Breast epithelium (tissue), 4 donors: ENCODE results near the gene TPBG. TPM values are rescaled to one million over a fixed set of nuclear protein-coding genes. Genes with fewer than 3 reads are reported as not detected.
A peak's percentile ranks its signal among the peaks of the same experiment; 100 is the strongest.

Experiments used
- DNase-seq, 2 donors: peaks; one replicate each; pipeline ENCODE4 v3.0.0-alpha.2; 2019; ENCODE audit warnings: low spot score in 2 of 2
- H3K27ac ChIP-seq, 2 donors: fragments of 200-600 bp; sonication (generic) in 1 of 2; one replicate each; pipeline ENCODE4 v1.5.1; 2016 to 2019; ENCODE audit warnings: mild to moderate bottlenecking in 1 of 2
- H3K27me3 ChIP-seq, 2 donors: fragments of 200-600 bp; sonication (generic) in 1 of 2; one replicate each; pipeline versions ENCODE4 v1.5.1 to v1.6.0; 2017 to 2019; ENCODE audit warnings: control low read depth in 1 of 2, mild to moderate bottlenecking in 1 of 2
- H3K36me3 ChIP-seq: fragments of 200-600 bp; one replicate; pipeline ENCODE4 v1.5.1; 2019
- H3K4me1 ChIP-seq, 2 donors: fragments of 200-600 bp; sonication (generic); one replicate each; pipeline ENCODE4 v1.5.1; 2016 to 2019; ENCODE audit warnings: control low read depth in 1 of 2
- H3K4me3 ChIP-seq, 3 donors: fragments of 200-600 bp; sonication (generic); 1 replicate in 2 of 3; 2 replicates in 1 of 3; pipeline ENCODE4 v1.5.1; 2016 to 2019; ENCODE audit warnings: mild to moderate bottlenecking in 3 of 3, moderate library complexity in 2 of 3
- H3K9me3 ChIP-seq, 2 donors: fragments of 200-600 bp; sonication (generic) in 1 of 2; one replicate each; pipeline ENCODE4 v1.5.1; 2016 to 2019; ENCODE audit warnings: control low read depth in 1 of 2
- CTCF ChIP-seq, 3 donors: fragments of 450-650 bp; IDR thresholded peaks; one replicate each; pipeline ENCODE4 v1.5.1; 2016 to 2017; ENCODE audit warnings: antibody characterized with exemption in 3 of 3, mild to moderate bottlenecking in 3 of 3, moderate library complexity in 3 of 3
- POLR2A ChIP-seq: fragments of 450-650 bp; IDR thresholded peaks from one replicate; pipeline ENCODE4 v1.6.1; 2016; ENCODE audit warnings: antibody characterized with exemption, mild to moderate bottlenecking, moderate library complexity
- POLR2AphosphoS5 ChIP-seq, 3 donors: sonication (generic); formaldehyde crosslinking; IDR thresholded peaks; one replicate each; pipeline ENCODE4 v1.6.1; 2017; ENCODE audit warnings: antibody characterized with exemption in 3 of 3
- intact Hi-C: fragments of 100-400 bp; cut with DNase I; formaldehyde crosslinking; loops from one replicate; pipeline ENCODE4 v1.15.1; 2023; ENCODE audit warnings: low total_unique reads
- total RNA-seq, 3 donors: library from RNA; depleted of rRNA; stranded (reverse); fragments of >200 nt; gene quantifications; one replicate each; pipeline ENCODE4 v1.1.0, GENCODE V29; 2016

The TPBG gene
- total RNA-seq, 3 donors from 2014 or later = 20.8 to 73.2 (median 49.2) TPM

- Histone ChIP-seq H3K9me3 (no peaks in the 10 kb centered on the region), H3K4me3 (no peak overlapping the region), H3K4me1 (no peaks in the 10 kb centered on the region), H3K27ac (no peak overlapping the region), H3K36me3 (no peaks in the 10 kb centered on the region), H3K27me3 (no peaks in the 10 kb centered on the region)
- intact Hi-C loops = no loop called here
- TF ChIP-seq CTCF (IDR thresholded peaks at IDR 0.05) (no peak), POLR2AphosphoS5 (IDR thresholded peaks at IDR 0.05) (no peak), POLR2A (no peak)
- no peak for DNase-seq
These were observed 45.4 kb downstream of the TPBG start for GRCh38 chr6:82408952-82409431.

- H3K27ac ChIP-seq = no peak overlapping the region
- no peaks in the 10 kb centered on the region for H3K36me3 ChIP-seq
- intact Hi-C loops = no loop called here
- no peak overlapping the region for H3K4me3 ChIP-seq
- no peak for DNase-seq
- no peaks in the 10 kb centered on the region for H3K9me3 ChIP-seq
- no peaks in the 10 kb centered on the region for H3K4me1 ChIP-seq
- no peaks in the 10 kb centered on the region for H3K27me3 ChIP-seq
- TF ChIP-seq POLR2AphosphoS5 (IDR thresholded peaks at IDR 0.05) (no peak), POLR2A (no peak), CTCF (IDR thresholded peaks at IDR 0.05) (no peak)
These were observed 46.6 kb downstream of the TPBG start for GRCh38 chr6:82410151-82410648.

- DNase-seq = no peak
- H3K4me3 ChIP-seq = no peak overlapping the region
- H3K9me3 ChIP-seq = no peaks in the 10 kb centered on the region
- no peaks in the 10 kb centered on the region for H3K36me3 ChIP-seq
- TF ChIP-seq POLR2A = no peak
- no peak for TF ChIP-seq POLR2AphosphoS5 (IDR thresholded peaks at IDR 0.05)
- TF ChIP-seq CTCF (IDR thresholded peaks at IDR 0.05) = no peak
- no peaks in the 10 kb centered on the region for H3K4me1 ChIP-seq
- no peaks in the 10 kb centered on the region for H3K27me3 ChIP-seq
- intact Hi-C loops = no loop called here
- H3K27ac ChIP-seq = no peak overlapping the region
These were observed 50.3 kb downstream of the TPBG start for GRCh38 chr6:82413868-82414267.

GRCh38 chr6:82415820-82416219, 52.2 kb downstream of the TPBG start:
- H3K27me3 ChIP-seq = no peaks in the 10 kb centered on the region
- H3K4me1 ChIP-seq = no peaks in the 10 kb centered on the region
- H3K9me3 ChIP-seq = no peaks in the 10 kb centered on the region
- intact Hi-C loops = no loop called here
- peak in 1 of 2 donors; percentile 41 for DNase-seq
- H3K27ac ChIP-seq = peak overlapping the region in 1 of 2 donors; percentile 30
- H3K4me3 ChIP-seq = no peak overlapping the region
- TF ChIP-seq POLR2AphosphoS5 (IDR thresholded peaks at IDR 0.05) (no peak), CTCF (IDR thresholded peaks at IDR 0.05) (no peak), POLR2A (no peak)
- no peaks in the 10 kb centered on the region for H3K36me3 ChIP-seq

DNA sequence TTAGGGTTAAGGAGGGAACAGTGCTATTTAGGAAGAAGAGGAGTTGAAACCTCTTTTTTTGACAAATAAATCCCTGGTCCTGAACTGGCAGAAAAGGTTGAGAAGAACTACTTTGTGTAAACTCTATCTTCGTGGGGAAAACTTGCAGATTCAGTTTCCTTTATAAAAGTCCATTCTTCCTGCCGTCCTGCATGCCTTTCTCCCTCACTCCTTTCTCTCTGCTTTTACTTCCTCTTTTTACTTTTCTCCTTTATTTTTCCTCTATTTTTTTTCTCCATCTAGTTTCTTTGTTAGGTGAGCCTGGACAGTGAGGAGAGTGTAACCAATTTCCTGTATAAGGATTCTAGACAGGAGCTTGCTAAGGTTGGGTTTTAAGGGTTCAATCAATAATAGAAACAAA, 52.7 kb downstream of the TPBG start:
- intact Hi-C loops = no loop called here
- DNase-seq = no peak
- Histone ChIP-seq H3K9me3 (no peaks in the 10 kb centered on the region), H3K27me3 (no peaks in the 10 kb centered on the region), H3K27ac (no peak overlapping the region), H3K36me3 (no peaks in the 10 kb centered on the region), H3K4me3 (no peak overlapping the region), H3K4me1 (no peaks in the 10 kb centered on the region)
- TF ChIP-seq POLR2A (no peak), CTCF (IDR thresholded peaks at IDR 0.05) (no peak), POLR2AphosphoS5 (IDR thresholded peaks at IDR 0.05) (no peak)

Other genes with a start within 250 kb of the TPBG start
- gene IBTK, start 116.1 kb upstream of the TPBG start, total RNA-seq = 10 to 100 TPM; 25.6 to 41.1 (median 33.4) TPM